GM19035 (cell line): ENCODE data around the gene DRD5.

ENCODE experiments used
- ATAC-seq: cut with Tn5 transposase; IDR thresholded peaks from one replicate; pipeline ENCODE4 v1.9.1; 2021; ENCODE audit not compliant: unreplicated experiment

The DRD5 gene

GRCh38 chr4:9812501-9813340, 31.3 kb downstream of the DRD5 start:
- ATAC-seq, result peak; percentile 87

GRCh38 chr4:9816285-9816684, 34.9 kb downstream of the DRD5 start:
- no peak for ATAC-seq

- no peak for ATAC-seq
These were observed 38.9 kb downstream of the DRD5 start for GRCh38 chr4:9820343-9820742.

- ATAC-seq, result peak; percentile 52
These were observed 43.6 kb downstream of the DRD5 start for GRCh38 chr4:9825049-9825448.

GRCh38 chr4:9826551-9826950, 45.1 kb downstream of the DRD5 start:
- ATAC-seq, result no peak

- ATAC-seq, result no peak
These were observed 51.2 kb downstream of the DRD5 start for GRCh38 chr4:9832640-9833039.

- no peak for ATAC-seq
These were observed 52.0 kb downstream of the DRD5 start for GRCh38 chr4:9833421-9833820.
